Stimulated activated CD4-positive, alpha-beta T cell treated with anti-CD3 and anti-CD28 coated beads, Interleukin-4, amount 100 ng/mL, for 48 hours (primary cell): ENCODE results near the gene SOBP.
"Not testable (repeated sequence)": the region's sequence is repeated elsewhere in the genome, so short reads cannot be mapped to it uniquely, and the experiment has no call there.

ENCODE experiments used
- DNase-seq, 2 donors: peaks; one replicate each; pipeline ENCODE4 v3.0.0-alpha.2; 2020; ENCODE audit warnings: low read depth in 2 of 2

Gene SOBP, protein sequence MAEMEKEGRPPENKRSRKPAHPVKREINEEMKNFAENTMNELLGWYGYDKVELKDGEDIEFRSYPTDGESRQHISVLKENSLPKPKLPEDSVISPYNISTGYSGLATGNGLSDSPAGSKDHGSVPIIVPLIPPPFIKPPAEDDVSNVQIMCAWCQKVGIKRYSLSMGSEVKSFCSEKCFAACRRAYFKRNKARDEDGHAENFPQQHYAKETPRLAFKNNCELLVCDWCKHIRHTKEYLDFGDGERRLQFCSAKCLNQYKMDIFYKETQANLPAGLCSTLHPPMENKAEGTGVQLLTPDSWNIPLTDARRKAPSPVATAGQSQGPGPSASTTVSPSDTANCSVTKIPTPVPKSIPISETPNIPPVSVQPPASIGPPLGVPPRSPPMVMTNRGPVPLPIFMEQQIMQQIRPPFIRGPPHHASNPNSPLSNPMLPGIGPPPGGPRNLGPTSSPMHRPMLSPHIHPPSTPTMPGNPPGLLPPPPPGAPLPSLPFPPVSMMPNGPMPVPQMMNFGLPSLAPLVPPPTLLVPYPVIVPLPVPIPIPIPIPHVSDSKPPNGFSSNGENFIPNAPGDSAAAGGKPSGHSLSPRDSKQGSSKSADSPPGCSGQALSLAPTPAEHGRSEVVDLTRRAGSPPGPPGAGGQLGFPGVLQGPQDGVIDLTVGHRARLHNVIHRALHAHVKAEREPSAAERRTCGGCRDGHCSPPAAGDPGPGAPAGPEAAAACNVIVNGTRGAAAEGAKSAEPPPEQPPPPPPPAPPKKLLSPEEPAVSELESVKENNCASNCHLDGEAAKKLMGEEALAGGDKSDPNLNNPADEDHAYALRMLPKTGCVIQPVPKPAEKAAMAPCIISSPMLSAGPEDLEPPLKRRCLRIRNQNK

DNA sequence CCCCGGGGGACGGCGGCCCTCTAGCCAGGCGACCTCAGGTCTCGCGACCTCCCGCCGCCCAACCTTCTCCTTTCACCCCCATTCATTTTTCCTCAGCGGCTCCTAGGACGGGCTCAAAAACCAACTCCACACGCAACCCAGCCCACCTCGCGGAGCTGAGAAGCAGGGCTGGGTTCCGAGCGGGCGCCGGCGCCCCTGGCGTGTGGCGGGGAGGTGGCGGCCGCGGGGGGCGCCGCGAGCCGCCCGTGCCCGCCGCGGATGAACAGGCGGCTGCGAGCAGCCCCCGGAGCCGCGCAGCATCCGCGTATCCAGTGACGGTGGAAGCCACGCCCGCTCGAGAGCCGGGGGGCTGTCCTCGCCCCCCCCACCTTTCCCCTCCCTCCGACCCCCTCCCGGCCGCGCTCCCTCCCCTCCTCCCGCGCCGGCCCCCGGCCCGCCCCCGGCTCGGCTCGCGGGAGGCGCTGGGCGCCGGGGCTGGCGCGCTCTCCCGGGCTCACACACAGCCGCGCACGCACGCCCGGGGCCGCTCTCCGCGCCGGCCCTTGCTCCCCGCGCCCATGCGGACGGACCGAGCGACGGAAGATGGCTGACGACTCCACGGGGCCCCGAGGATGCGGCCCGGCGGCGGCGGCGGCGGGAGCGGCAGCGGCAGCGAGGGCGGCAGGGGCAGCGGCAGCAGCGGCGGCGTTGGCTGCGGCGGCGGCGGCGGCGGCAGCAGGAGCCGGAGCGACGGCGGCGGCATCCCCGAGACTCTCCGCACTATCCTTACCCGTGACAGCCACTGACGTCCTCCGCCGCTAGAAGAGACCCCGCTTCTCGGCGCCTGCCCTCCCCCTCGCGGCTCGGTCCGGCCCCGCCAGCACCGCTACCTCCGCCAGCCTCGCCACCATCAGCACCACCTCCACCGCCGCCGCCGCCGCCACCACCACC is at the start of gene SOBP:
TSS of gene SOBP (plus strand) at position 482 of the 930 bp plus-strand sequence. CDS start 500 bp downstream, outside the sequence.
- DNase-seq: peak; percentile 19 to 27

DNA sequence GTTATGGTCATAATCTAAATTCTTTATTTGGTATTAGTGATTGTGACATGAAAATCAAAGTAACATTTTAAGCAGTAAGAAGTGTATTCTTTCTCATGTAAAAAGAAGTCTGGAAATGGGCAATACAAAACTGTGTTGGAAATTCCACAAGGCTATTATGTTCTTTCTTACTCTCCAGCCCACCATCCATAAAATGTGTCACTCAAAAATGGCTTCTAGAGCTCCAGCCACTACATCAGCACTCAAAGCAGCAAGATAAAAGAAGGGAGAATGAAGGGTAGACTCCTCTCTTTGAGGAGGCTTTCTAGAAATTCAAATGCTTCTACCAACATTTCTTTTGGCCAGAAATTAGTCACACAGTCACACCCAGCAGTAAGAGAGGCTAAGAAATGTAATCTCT is 49.0 kb upstream of the SOBP start:
- no peak for DNase-seq

GRCh38 chr6:107441682-107442081 is 48.2 kb upstream of the SOBP start:
- DNase-seq: no peak

GRCh38 chr6:107442938-107443607 is 46.8 kb upstream of the SOBP start:
- DNase-seq: no peak

- no peak for DNase-seq
Measured at GRCh38 chr6:107443608-107444267, 46.2 kb upstream of the SOBP start.

- no peak for DNase-seq
Measured at GRCh38 chr6:107444277-107444676, 45.6 kb upstream of the SOBP start.

- DNase-seq: no peak
Measured at GRCh38 chr6:107447663-107448216, 42.2 kb upstream of the SOBP start.

DNA sequence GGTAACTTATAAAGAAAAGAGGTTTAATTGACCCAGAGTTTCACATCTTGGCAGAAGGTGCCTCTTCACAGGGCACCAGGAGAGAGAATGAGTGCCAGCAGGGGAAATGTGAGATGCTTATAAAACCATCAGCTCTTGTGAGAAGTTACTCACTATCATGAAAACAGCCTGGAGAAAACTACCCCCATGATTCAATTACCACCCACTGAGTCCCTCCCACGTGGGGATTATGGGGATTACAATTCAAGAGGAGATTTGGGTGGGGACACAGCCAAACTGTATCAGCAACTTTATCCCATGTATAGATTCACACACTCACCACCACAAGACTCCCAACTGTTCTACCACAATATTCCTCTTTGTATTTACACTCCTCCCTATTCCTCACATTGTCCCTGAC is 41.1 kb upstream of the SOBP start:
- DNase-seq: no peak

DNA sequence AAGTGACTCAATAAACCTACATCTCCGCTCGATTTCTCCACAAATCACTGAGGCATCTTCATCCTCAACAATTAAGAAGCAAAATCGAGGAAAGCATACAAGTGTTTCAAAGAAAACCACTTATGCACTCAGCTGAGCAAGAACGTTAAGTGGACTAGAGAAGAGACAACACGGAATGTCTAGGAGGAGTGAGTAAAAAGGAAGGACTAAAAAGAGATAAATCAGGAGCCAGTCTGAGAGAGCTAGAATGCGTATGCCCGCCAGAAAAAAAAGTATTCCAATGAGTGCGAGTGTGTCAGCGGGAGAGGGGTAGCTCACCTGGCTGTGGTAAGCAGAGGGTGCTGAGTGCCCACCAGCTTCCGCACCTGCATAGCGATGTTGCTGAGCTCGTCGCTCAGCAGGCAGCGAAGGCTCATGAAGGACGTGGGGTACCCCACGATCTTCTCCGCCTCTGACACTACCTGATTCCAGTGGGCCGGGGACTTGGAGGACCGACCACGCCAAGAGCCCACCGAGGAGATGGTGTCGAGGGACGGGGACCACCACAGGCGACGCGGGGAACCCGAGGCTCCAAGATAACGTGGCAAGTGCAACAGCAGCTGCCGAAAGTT is 31.1 kb upstream of the SOBP start:
- peak; percentile 8 to 11 for DNase-seq

- peak; percentile 97 to 98 for DNase-seq
Measured at GRCh38 chr6:107459283-107460082, 30.4 kb upstream of the SOBP start, which contains the start of gene PDSS2. PDSS2 (minus strand) TSS chr6:107459564; CDS start chr6:107459285, 279 bp downstream.

GRCh38 chr6:107460083-107460631 is 29.8 kb upstream of the SOBP start:
- no peak for DNase-seq

GRCh38 chr6:107466062-107466461 is 23.9 kb upstream of the SOBP start:
- no peak for DNase-seq

DNA sequence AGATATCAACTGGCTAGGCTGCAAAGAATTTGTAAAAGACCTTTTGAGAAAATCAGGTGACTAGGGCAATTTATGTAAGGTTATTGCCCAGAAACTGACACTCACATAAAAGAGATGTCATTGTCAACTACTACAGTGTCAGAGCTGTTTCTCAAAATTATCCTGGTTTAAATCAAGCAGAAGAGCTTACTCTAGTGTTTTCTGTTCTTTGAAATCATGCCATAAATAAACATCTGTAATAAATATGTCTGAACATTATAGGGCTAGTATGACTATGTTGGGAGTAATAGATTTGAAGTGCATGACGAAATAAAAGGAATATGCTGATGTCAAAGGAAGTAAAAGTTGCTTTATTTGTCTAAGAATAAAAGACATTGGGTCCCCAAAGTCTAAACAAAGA is 19.6 kb upstream of the SOBP start:
- no peak for DNase-seq

DNA sequence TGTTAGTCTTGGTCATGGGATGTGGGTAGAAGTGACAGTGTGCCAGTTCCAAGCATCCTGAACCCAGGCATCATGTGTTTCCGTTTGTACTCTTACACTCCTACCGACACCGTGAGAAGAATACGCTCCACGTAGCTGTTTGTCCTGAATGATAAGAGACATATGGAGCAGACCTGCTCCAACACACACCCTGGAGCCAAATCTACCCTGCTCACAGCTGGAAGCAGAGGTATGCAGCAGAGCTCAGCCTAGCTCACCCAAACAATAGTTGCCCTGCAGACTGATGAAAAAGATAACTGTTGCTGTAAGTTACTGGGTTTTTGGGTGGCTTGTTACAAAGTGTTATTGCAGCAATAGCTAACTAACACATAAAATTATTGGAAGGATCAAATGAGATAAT is 16.3 kb upstream of the SOBP start:
- no peak for DNase-seq

DNA sequence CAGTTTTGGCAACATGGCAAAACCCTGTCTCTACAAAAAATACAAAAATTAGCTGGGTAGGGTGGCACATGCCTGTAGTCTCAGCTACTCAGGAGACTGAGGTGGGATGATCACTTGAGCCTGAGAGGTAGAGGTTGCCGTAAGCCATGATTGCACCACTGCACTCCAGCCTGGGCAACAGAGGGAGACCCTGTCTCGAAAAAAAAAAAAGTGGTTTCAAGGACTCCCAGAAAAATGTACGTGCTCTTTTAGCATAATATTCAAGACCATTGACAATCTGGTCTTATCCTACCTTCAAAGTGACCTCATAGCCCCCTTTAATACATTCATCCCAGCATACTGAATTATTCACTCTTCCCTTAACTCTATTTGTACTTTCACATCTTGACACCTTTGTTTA is 14.6 kb upstream of the SOBP start:
- not testable (repeated sequence) for DNase-seq

DNA sequence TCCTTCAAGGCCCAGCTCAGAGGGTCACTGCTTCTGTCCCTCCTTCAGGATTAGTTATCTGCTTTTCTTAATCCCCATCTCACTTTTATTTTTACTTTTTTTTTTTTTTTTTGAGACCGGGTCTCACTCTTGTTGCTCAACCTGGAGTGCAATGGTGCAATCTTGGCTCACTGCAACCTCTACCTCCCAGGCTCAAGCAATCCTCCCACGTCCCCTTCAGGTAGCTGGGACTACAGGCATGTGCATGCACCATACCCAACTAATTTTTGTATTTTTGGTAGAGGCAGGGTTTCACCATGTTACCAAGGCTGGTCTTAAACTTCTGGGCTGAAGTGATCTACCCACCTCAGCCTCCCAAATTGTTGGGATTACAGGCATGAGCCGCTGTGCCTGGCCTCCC is 14.1 kb upstream of the SOBP start:
- DNase-seq: not testable (repeated sequence)

- DNase-seq: no peak
Measured at GRCh38 chr6:107479089-107479690, 10.7 kb upstream of the SOBP start.

DNA sequence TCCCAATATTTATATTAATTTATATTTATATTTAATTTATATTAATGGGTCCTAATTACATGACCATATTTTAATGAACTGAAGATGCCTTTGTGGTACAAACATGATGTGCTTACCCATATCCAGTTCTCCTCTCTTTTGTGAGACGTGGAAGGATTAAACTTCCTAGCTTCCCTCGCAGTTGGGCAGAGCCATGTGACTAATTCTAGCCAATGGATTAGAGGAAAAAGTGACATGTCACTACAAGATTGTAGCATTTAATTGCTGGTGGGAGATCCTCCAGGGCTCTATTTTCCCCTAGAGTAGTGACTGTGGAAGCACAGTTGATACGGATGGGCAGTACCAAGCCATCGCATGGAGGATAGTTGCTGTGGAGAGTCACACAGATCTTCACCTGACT is 4.8 kb upstream of the SOBP start:
- DNase-seq: no peak
